Vagina (tissue), 2 donors: Measurements from ENCODE around the gene ERBB4.

Experiments used
- CTCF ChIP-seq, 3 experiments: fragments of 450-650 bp in 2 of 3; fragments of 200-600 bp in 1 of 3; sonication (generic) in 1 of 3; IDR thresholded peaks; one replicate each; pipeline ENCODE4 v1.5.1; 2017 to 2019; ENCODE audit warnings: antibody characterized with exemption in 3 of 3, mild to moderate bottlenecking in 2 of 3, moderate library complexity in 2 of 3
- POLR2A ChIP-seq, 2 donors: fragments of 450-650 bp; IDR thresholded peaks; one replicate each; pipeline ENCODE4 v1.6.1; 2017; ENCODE audit warnings: antibody characterized with exemption in 2 of 2, mild to moderate bottlenecking in 2 of 2, moderate library complexity in 2 of 2

- TF ChIP-seq POLR2A (IDR thresholded peaks at IDR 0.05) (no peak), CTCF (IDR thresholded peaks at IDR 0.05) (no peak)
These were observed 123.8 kb downstream of the ERBB4 start for GRCh38 chr2:212414767-212415211.
